OCI-LY7 (cell line): ENCODE data around the gene SUV39H1. TPM values are rescaled to one million over a fixed set of nuclear protein-coding genes. Genes with fewer than 3 reads are reported as not detected.

Experiments
- BruUV-seq: library from RNA; stranded (reverse); fragments of 400-500 nt; replicated peaks from 2 replicates; lab custom pipeline; 2021; lab: Mats Ljungman, UMichigan
- CTCF ChIA-PET: fragments of 300-600 bp; sonication (Branson Sonifier 250); formaldehyde crosslinking; loops from one replicate; lab custom pipeline; 2022; ENCODE audit warnings: antibody characterized with exemption; ENCODE audit not compliant: unreplicated experiment; lab: Charles Lee
- POLR2A ChIA-PET: fragments of 300-600 bp; sonication (Branson Sonifier 250); formaldehyde crosslinking; loops from one replicate; lab custom pipeline; 2022; ENCODE audit warnings: antibody characterized with exemption; lab: Charles Lee
- DNase-seq: peaks from one replicate; pipeline ENCODE4 v3.0.0-alpha.2; 2015; ENCODE audit warnings: low spot score
- H2AFZ ChIP-seq: fragments of 200-600 bp; sonication (generic), shearing (Covaris generic); 2 replicates; pipeline ENCODE4 v1.6.1; 2014; ENCODE audit warnings: mild to moderate bottlenecking, antibody characterized with exemption, low read length, moderate library complexity
- H3K27ac ChIP-seq: fragments of 200-600 bp; sonication (generic); 2 replicates; pipeline ENCODE4 v1.5.1; 2014; ENCODE audit warnings: mixed run types, low read depth, mild to moderate bottlenecking, moderate library complexity, low read length, inconsistent platforms; ENCODE audit not compliant: poor library complexity, severe bottlenecking
- H3K36me3 ChIP-seq: fragments of 200-600 bp; sonication (generic); 2 replicates; pipeline ENCODE4 v1.6.1; 2014; ENCODE audit warnings: mild to moderate bottlenecking, antibody characterized with exemption, low read length, moderate library complexity, mixed read lengths; ENCODE audit not compliant: insufficient read depth
- H3K4me1 ChIP-seq: fragments of 200-600 bp; sonication (generic); 2 replicates; pipeline ENCODE4 v1.5.1; 2014; ENCODE audit warnings: mild to moderate bottlenecking, low read length; ENCODE audit not compliant: insufficient read depth, poor library complexity, severe bottlenecking
- H3K4me2 ChIP-seq: fragments of 200-600 bp; sonication (generic); 2 replicates; pipeline ENCODE4 v1.6.1; 2014; ENCODE audit warnings: mild to moderate bottlenecking, low read length
- H3K4me3 ChIP-seq: fragments of 200-600 bp; sonication (generic); 2 replicates; pipeline ENCODE4 v1.5.1; 2014; ENCODE audit warnings: mild to moderate bottlenecking, low read depth, low read length; ENCODE audit not compliant: poor library complexity, severe bottlenecking
- H3K79me2 ChIP-seq: fragments of 200-600 bp; sonication (generic); 2 replicates; pipeline ENCODE4 v1.6.1; 2016; ENCODE audit warnings: low read depth, mild to moderate bottlenecking, low read length, moderate library complexity, mixed read lengths; ENCODE audit not compliant: insufficient read depth
- H3K9me2 ChIP-seq: fragments of 200-600 bp; sonication (generic); 2 replicates; pipeline ENCODE4 v1.6.1; 2016; ENCODE audit warnings: mild to moderate bottlenecking, low read length, mixed read lengths; ENCODE audit not compliant: insufficient read depth
- H3K9me3 ChIP-seq: fragments of 200-600 bp; sonication (generic); 2 replicates; pipeline ENCODE4 v1.6.1; 2014; ENCODE audit warnings: mild to moderate bottlenecking, mixed run types, low read length, mixed read lengths
- H4K20me1 ChIP-seq: fragments of 200-600 bp; sonication (generic); 2 replicates; pipeline ENCODE4 v1.6.1; 2014; ENCODE audit warnings: mild to moderate bottlenecking, antibody characterized with exemption, low read length, moderate library complexity, mixed read lengths; ENCODE audit not compliant: insufficient read depth
- EZH2phosphoT487 ChIP-seq: fragments of 200-600 bp; sonication (generic); IDR thresholded peaks from 2 replicates; pipeline ENCODE4 v1.6.1; 2018; ENCODE audit warnings: low read depth, borderline replicate concordance, mild to moderate bottlenecking, mixed run types, antibody characterized with exemption, low read length, moderate library complexity, mixed read lengths
- intact Hi-C: fragments of 100-400 bp; cut with micrococcal nuclease; formaldehyde crosslinking; loops from one replicate; pipeline ENCODE4 v1.10.0; 2022; ENCODE audit not compliant: unreplicated experiment
- total RNA-seq, 2 experiments: library from RNA; depleted of rRNA in 1 of 2; stranded (reverse); fragments of >200 nt in 1 of 2; shearing (Covaris generic) in 1 of 2; gene quantifications; 2 replicates each; pipeline ENCODE4 v1.2.3, GENCODE V29; 2014 to 2022
- TF ChIP-seq, protein P1 (sequence below): fragments of 200-600 bp; sonication (generic); conservative IDR thresholded peaks from 2 replicates; pipeline ENCODE4 v1.5.1; 2014; ENCODE audit warnings: mild to moderate bottlenecking, antibody characterized with exemption, low read length, moderate library complexity, mixed read lengths

Gene SUV39H1
- total RNA-seq, 2 experiments from 2014 or later, result 27.0 to 34.2 TPM

DNA sequence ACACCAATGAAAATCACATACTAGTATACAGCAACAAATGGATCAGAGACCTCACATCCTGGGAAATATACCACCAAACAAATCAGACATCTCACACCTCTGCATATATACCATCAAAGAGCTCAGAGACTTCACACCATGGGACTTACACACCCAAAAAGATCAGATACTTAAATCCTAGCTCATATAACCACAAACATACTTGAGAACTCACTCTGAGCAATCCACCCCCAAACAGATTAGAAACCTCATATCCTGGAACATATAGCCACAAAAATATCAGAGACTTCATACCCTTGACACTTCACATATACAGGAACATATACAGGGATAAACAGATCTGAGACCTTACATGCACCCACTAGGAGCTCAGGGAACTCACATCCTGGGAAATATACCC lies 32.1 kb downstream of the SUV39H1 start:
- no peaks in the 10 kb centered on the region for H3K36me3 ChIP-seq
- H3K27ac ChIP-seq, result no peak overlapping the region
- TF ChIP-seq, protein P1, sequence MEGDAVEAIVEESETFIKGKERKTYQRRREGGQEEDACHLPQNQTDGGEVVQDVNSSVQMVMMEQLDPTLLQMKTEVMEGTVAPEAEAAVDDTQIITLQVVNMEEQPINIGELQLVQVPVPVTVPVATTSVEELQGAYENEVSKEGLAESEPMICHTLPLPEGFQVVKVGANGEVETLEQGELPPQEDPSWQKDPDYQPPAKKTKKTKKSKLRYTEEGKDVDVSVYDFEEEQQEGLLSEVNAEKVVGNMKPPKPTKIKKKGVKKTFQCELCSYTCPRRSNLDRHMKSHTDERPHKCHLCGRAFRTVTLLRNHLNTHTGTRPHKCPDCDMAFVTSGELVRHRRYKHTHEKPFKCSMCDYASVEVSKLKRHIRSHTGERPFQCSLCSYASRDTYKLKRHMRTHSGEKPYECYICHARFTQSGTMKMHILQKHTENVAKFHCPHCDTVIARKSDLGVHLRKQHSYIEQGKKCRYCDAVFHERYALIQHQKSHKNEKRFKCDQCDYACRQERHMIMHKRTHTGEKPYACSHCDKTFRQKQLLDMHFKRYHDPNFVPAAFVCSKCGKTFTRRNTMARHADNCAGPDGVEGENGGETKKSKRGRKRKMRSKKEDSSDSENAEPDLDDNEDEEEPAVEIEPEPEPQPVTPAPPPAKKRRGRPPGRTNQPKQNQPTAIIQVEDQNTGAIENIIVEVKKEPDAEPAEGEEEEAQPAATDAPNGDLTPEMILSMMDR, result no peak
- TF ChIP-seq EZH2phosphoT487, result no peak
- ChIA-PET CTCF (no interaction called here), POLR2A (no interaction called here)
- no peaks in the 10 kb centered on the region for H3K9me3 ChIP-seq
- no peaks in the 10 kb centered on the region for H3K4me1 ChIP-seq
- intact Hi-C loops, result no loop called here
- H3K4me3 ChIP-seq, result no peak overlapping the region
- no peaks in the 10 kb centered on the region for H3K9me2 ChIP-seq
- H3K4me2 ChIP-seq, result no peak overlapping the region
- no peak overlapping the region for H2AFZ ChIP-seq
- H3K79me2 ChIP-seq, result no peaks in the 10 kb centered on the region
- DNase-seq, result no peak
- BruUV-seq, result no TSS peak
- H4K20me1 ChIP-seq, result no peaks in the 10 kb centered on the region

DNA sequence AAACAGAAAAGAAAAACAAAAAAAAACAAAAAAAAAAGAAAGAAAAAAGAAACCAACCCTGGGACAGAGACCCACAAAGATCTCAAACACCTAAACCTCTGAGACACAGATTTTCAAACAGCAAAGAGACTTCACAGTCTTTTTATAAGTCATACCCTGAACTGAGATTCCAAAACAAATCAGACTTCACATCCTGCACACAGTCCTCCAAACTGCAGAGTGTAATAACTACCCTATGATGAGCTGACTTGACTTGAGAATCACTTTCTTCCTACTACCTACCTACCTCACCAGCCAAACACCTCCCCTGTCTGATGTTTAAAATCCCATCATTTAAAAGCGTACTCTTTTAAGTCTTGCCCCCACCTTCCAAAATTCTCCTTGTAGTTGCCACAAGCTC lies 39.8 kb downstream of the SUV39H1 start:
- peak overlapping the region; percentile 97 for H3K4me2 ChIP-seq
- CTCF ChIA-PET, result interaction anchor here (0.5 kb wide), 1 partner anchor 94 kb away, joined by 3 read pairs; no protein-coding TSS in a partner anchor
- POLR2A ChIA-PET, result interaction anchor here (0.7 to 1.7 kb wide), 4 partner anchors 10 to 88 kb away, joined by 3 to 7 read pairs (median 4); no protein-coding TSS in a partner anchor
- peaks cover 10% of the 10 kb centered on the region for H3K4me1 ChIP-seq
- peak overlapping the region; percentile 73 for H3K4me3 ChIP-seq
- no peaks in the 10 kb centered on the region for H3K9me2 ChIP-seq
- no peaks in the 10 kb centered on the region for H3K9me3 ChIP-seq
- H3K27ac ChIP-seq, result peak overlapping the region; percentile 42
- intact Hi-C loops, result loop anchor here (5.0 kb wide), 2 partner anchors 66 to 221 kb away; partner anchors contain the start of genes HDAC6 and OTUD5
- H3K36me3 ChIP-seq, result no peaks in the 10 kb centered on the region
- H3K79me2 ChIP-seq, result peaks cover 7% of the 10 kb centered on the region; the same call in 1 of the 2 replicates
- peak overlapping the region; percentile 95 for H2AFZ ChIP-seq
- H4K20me1 ChIP-seq, result no peaks in the 10 kb centered on the region
- DNase-seq, result peak; percentile 14
- BruUV-seq, result no TSS peak
- TF ChIP-seq, protein P1, result no peak
- no peak for TF ChIP-seq EZH2phosphoT487

DNA sequence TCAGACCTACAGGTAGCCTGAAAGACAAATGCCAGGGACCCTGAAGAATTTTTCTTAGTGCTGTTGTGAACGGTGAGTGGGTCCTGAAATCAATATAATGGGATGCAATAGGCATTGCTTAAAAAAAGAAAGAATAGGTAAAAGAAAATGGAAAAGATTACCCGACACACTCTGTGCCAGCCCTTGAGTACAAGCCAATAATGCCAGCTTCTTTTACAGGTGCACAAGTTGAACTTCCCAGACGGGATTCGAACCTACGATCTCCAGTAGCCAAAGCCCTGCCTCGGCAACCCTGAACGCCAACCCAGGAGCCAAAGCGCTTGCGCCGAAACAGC lies 40.3 kb downstream of the SUV39H1 start:
- Histone ChIP-seq H3K27ac (peak overlapping the region; percentile 42), H3K4me1 (peaks cover 10% of the 10 kb centered on the region), H3K79me2 (peaks cover 7% of the 10 kb centered on the region; the same call in 1 of the 2 replicates), H3K9me2 (no peaks in the 10 kb centered on the region), H3K4me2 (peak overlapping the region; percentile 97), H2AFZ (peak overlapping the region; percentile 95), H4K20me1 (no peaks in the 10 kb centered on the region), H3K4me3 (peak overlapping the region; percentile 73), H3K36me3 (no peaks in the 10 kb centered on the region), H3K9me3 (no peaks in the 10 kb centered on the region)
- intact Hi-C loops, result loop anchor here (5.0 kb wide), 2 partner anchors 65 to 220 kb away; partner anchors contain the start of genes HDAC6 and OTUD5
- BruUV-seq, result no TSS peak
- no peak for DNase-seq
- POLR2A ChIA-PET, result interaction anchor here (0.7 to 1.7 kb wide), 6 partner anchors 10 to 532 kb away, joined by 3 to 7 read pairs (median 3); no protein-coding TSS in a partner anchor
- TF ChIP-seq EZH2phosphoT487, result no peak
- TF ChIP-seq, protein P1, result no peak
- CTCF ChIA-PET, result interaction anchor here (0.5 kb wide), 1 partner anchor 94 kb away, joined by 3 read pairs; no protein-coding TSS in a partner anchor
